UCSD-AML1 (cell line): ENCODE data around the gene PDGFD.

Source experiments
- DNase-seq: peaks from one replicate; lab custom pipeline; 2025; ENCODE audit not compliant: unreplicated experiment; lab: John Stamatoyannopoulos, UW

Gene PDGFD

DNA sequence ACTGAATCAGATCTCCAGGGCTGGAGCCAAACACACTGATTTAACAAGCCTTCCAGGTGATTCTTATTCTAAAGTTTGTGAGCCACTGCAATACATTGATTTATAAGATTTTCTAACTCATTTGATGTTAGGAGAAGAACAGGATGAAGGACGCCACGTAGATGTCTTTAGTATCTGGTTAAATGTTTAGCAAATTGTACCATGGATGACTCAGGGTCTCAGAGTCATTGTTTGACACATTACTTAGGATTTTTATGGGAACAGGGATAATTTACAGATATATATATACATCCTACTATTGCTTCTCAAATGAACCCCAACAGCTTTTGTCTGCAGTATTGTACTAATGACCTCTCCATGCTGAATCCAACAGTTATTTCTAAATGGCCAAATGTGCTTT, 270.6 kb downstream of the PDGFD start:
- DNase-seq, result no peak

DNA sequence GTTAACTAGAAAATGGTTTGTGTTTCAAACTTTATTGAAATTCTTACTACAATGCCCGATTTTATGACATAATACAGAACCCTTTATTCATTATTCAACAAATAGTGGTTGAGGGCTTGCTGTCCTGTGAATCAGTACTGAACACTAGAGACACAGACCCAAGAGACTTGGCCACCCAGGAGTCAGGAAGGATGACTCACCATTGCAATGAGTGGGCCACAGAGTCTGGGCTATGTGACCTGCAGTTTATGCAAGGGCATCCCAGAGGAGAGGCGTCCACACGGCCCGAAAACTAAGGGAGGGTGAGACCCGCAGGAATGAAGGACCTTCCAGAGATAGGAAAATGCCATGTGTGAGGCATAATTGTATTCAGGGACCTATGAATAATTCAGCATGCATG, 271.3 kb downstream of the PDGFD start:
- no peak for DNase-seq

DNA sequence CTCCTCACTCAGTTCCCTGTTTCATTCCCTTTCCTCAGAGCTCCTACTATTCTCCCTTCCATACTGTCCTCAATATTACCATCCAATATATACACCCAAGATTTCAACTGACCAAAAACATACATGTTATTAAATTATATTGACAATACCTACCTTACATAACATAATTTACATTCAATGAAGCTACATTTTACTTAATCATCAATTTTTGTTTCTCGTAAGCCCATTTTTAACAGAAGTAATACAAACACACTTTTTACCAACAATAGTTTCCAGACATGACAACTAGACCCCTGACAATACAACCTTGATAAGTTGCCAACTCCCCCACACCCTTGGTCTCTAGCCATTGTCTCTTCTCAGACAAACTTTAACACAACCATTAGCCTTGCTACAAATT, 273.3 kb downstream of the PDGFD start:
- no peak for DNase-seq

DNA sequence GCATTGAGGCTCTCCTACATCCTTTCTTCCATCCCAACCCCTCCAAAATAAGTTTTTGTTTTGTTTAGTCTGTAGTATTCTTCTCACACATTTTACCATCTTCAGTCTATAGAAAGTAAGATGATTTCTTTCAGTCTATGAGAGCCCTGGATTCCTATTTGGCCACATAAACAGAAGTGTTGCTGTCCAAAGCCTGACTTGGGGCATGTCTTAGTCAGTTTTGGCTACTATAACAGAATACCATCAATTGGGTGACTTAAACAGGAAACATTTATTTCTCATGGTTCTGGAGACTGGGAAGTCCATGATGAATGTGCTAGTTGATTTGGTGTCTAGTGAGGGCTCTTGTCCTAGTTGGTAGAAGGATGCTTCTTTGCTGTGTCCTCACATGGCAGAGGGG, 274.3 kb downstream of the PDGFD start:
- DNase-seq, result no peak

DNA sequence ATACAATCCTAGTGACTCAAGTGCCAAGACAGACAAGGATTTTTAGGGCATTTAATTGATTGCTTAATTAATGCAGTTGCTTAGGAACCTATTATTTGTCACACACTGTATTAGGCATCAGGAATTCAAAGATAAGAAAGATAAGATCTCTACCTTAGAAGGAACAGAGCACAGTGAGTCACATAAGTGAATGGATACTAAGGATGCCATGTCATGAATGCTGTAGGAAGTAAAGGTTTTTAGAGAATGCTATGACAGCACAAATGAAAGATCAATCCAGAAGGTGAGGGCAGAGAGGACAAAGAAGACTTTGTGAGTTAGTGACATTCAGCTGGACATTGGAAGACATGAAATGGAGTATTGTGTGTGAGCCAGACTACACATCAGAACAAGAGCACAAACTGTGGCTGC, 275.4 kb downstream of the PDGFD start:
- no peak for DNase-seq

DNA sequence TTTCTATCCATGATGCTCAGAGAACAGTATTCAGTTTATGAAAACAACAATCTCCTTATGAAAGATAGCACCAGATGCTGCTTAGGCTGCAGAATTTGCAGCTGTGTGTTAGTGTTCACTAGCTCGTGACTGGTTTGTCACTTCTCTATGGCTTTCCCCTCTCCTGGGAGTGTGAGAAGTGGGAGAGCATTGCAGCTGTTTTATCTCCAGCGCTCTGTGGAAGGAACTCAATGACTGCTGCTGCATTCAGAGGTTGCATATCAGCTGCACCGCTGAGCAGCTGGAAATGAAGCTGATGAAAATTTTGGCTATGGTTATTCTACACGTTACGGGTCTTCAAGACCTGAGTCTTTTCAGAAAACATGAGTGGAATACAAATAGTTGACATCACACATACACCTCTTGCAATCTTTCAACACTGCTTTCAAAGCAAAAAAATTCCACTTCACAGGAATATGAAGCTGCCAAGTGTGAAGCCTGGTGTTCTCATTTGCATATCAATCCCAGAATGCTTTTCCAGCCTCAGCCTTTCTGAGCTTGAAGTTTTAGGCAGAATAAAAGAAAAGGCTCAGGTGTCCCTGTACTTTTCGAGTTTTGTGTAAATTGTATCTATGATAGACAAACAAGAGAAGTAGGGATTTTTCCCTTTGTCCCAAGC, 276.8 kb downstream of the PDGFD start:
- DNase-seq, result no peak

DNA sequence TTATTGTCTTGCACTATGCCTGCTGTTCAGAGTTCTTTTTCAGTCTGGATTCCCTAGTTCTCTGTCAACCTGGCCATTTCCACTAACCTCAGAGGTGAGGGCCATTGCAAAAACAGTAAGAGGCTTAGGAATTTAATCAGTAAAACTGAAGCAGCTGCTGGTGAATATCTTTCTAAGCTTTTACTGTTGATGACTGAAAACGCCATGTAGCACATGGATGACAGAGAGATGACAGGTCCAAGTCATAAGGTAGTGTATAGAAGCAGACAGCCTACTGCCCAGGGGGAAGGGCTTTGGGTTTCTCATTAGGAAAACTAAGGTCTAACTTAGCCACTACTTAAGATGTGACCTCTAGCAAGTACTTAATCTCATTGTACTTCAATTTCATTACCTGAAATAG, 280.1 kb downstream of the PDGFD start:
- DNase-seq, result no peak

DNA sequence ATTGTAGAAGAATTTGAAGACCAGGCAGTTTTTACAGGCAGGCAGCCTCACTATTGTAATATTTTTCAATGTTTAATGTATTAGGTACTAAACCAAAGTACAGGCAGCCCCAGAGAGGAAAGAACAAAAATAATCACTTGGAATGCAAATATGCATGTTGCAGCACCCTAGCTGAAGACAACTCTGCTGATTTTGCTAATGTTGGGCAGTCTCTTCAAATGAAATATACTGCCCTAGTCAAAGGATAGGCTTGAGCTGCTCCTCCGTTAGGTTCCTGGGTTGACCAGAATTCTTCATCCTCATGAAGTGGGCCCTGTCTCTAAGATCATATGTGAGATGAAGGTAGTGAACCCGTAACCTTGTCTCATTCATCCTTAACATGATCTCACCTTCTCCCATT, 280.7 kb downstream of the PDGFD start:
- no peak for DNase-seq

DNA sequence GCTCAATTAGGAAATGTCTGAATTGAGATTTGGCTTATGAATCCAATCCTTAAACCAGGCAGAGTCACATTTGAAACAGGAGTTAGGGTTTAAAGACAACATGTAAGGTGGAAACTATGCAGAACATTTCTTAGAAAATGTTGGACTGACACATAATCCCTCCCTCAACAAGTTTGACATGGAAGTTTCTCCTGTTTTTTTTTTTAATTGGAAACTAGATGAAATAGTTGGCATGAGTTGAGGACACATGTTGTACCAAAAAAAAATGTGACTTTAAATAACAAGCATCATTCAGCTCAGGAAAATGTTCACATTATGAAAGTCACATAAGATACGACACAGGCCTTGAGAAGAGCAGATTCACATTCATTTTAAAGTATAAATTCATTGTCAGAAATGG, 282.4 kb downstream of the PDGFD start:
- no peak for DNase-seq

DNA sequence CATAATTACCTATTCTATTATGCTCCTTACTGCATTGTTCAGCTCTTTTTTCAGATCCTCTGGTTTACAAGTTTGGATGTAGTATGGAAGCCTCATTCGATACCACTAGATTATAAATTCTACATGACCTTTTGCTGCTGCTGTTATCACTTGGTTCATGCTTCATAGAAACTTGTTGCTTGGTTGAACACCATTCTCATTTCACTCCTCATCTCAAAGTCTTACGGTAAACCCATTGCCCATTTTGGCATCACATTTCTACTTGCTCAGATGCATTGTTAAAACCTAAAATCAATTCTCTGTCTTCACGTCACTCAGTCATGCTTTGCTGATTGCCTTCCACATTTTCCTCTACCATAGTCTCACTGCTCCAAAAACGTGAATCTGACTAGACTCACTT, 283.0 kb downstream of the PDGFD start:
- no peak for DNase-seq

DNA sequence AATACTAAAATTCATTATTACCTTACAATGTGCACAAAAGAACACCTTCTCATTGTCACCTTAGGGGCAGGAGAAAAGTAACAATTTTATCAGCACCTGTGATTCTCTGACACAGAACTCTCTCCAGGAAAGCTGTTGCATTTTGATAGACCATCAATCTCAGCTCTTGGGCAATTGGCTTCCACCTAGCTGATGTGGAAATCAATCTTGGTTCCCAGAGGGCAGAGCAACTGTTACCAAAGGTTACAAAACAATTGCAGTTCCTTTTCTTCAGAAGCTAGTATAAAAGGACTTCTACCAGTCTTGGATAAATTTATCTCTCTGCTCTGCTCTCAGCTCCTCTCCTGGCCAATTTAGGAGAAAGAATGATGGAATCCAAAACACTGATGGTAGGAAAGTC, 285.3 kb downstream of the PDGFD start:
- DNase-seq, result no peak

DNA sequence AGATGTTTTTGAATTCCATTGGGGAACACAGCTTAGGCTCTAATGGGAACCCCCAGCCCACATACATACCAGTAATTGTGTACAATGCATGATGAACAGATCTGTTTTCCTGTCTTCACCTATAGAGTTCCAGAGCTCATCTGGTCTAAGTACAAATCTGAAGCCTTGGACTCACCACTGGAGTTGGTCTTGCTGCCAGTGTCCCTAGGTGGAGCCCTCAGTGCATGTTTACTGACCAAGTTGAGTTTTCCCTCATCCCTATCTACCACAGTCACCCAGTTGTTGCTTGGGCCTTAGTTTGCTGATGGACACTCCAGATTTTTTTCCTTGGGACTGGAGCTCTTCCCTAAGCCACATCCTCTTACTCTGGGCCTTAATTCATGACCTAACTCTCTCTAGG, 286.7 kb downstream of the PDGFD start:
- DNase-seq, result no peak

DNA sequence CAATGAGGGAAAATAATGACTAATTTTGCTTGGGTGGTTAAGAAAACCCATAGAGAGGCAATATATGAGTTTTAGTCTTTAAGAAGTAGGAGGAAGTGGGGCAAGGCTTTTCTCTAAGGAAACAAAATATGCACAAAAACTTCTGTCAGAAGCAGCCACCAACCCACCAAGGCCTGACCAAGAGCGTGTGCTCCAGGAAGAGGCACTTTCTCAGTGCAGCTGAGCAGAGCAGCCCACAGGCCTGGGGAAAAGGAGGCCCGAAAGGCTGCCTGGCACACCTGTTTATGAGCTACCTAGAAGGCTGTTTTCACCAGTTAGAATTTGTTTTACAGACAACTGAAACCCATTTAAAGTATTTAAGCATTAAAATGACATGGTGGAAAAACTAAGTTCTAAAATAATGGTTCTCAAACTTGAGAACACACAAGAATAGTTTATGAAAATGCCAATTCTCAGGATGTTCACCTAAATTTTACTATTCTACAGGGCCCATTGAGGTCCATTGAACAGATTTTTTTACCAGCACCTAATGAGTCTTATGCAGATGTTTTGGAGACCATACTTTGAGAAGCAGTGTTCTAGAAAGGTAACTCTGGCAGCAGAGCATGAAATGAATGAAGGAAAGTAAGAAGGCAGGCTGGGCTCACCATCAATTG, 288.0 kb downstream of the PDGFD start:
- DNase-seq, result no peak

DNA sequence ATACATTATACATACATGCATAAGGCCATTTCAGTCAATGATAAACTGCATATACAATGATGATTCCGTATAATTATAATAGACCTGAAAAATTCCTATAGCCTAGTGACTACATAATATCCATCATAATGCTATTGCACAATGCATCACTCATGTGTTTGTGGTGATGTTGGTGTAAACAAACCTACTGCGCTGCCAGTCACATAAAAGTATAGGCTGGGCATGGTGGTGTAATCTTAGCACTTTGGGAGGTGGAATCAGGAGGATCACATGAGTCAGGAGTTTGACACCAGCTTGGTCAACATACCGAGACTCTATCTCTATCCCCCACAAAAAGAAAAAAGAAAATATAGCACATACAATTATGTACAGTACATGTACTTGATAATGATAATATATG, 291.2 kb downstream of the PDGFD start:
- DNase-seq, result no peak

DNA sequence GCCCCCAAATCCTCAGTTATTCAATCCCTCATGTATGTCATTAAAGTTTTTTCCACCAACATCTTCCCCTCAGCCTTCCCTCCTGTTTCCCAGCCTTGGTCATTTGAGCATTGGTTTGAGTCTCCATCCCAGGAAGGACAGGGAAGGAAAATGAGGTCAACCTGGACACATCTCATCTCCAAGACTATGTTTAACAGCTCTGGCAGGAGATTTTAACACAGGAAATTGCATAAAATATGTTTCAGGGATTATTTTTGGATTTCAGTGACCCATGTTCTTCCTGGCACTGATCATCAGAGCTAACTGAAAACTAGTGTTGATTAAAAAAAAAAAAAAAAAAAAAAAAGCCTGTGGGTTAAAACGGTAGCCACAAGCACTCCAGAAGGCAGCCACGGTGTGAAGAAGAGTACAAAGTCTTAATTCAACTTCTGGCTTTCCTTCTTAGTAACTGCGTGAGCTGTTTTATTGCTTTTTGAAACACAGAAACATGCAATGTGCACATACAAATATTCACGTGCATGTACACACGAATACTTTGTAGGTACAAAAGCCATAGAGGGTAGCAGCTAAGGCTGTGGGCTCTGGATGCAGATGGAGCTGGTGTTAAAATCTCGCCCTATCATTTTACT, 291.9 kb downstream of the PDGFD start:
- no peak for DNase-seq

DNA sequence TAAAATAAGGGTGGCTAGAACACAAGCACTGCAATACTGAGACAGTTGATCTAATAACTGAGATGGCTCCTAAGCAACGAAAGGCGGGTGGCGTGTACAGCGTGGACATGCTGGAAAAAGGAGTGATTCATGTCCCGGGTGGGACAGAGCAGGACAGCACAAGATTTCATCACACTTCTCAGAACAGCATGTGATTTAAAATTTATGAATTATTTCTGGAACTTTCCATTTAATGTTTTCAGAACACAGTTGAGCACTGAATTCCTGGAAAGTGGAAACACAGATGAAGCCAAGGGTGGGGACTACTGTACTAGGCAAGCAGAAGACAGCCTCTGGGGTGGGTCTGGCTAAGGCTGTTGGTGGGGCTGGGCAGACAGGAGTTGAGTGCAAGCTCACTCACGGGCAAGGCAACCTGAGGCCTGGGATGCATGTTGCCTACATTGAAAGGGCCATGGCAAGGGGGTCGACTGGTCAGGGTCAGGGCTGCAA, 293.1 kb downstream of the PDGFD start:
- DNase-seq, result no peak

DNA sequence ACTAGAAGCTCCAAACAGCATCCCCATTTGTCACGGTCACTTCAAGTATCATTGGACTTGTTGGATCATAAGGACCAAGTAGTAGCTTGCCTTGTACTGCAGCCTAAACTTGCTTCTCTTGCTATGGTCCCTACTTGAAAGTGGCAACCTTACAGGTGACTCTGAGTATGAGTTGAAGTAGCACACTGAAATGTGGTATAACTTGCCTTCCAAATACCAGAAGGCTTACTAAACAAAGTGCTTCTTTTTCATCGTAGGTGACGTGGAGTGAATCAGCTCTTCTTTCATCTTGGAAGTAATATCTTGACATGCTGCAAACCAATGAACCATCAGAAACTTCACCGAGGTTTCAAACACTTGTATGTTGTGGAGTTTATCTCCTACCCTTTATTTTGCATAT, 296.5 kb downstream of the PDGFD start:
- DNase-seq, result no peak

DNA sequence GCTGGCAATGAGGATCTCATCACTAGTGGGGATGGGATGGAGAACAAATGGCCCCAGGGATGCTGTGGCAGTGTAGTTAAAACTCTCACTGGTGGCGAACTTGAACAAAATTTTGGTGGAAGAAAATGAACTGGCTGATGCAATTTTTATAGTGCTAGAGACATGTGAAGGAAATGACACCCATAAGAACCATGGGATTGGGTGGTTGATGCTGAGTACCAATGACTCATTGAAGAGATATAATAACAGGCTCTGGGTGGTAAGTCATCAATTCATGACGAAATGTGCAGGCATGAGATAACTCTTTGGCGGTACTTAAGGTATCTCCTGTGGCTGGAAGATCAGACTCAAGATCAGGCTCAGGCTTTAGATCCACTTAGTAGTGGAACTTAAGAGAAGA, 300.4 kb downstream of the PDGFD start:
- no peak for DNase-seq

DNA sequence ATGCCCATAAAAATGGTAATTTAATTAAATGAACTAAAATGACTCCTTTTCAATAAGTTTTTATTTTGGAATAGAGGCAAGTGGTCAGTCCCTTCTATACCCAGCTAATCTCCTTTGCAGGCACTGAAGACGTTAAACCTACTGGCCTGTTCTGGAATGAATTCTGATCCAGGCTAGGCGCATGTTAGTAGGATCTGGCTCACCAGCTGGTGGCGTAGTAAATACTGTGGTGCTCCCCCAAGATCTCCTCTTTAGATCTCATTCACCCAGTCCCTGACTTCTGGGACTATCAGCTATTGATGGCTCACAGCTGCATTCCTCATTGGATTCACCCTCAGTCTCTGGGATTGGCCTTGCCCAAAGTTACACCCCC, 301.2 kb downstream of the PDGFD start:
- DNase-seq, result no peak

DNA sequence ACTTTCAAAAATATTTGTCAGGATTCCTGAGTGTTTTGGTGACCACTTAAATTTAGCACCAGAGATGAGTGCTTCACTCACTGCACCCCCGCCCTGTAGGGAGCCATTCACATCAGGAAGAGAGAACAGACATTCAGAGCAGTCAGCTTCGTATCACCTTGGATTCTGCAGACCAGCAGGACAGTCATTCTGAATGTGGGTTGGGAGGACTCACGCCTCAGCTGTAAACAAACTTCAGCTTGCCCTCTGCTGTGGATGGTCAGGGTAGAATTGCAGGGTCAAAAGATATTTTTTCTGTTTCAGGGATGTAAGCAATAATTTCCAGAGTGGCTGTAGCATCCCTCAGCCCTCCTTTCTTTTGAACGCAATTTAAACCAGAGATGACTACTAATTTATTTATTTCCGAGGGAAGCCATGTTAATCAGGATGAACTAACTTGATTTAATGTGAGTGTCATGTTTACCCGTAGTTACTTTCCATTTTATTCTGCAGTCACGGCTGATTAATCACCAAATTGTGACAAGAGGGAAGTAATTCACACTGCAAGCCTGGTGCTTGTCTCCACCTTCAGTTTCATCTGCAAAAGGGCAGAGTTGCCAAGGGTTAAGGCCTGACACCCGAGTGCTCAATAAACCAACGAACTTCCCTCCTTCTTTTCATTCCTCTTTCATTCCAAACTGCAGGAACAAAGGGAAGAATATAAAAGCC, 301.7 kb downstream of the PDGFD start:
- DNase-seq, result no peak
